ENCODE data around the gene CYP3A5.

Gene CYP3A5

DNA sequence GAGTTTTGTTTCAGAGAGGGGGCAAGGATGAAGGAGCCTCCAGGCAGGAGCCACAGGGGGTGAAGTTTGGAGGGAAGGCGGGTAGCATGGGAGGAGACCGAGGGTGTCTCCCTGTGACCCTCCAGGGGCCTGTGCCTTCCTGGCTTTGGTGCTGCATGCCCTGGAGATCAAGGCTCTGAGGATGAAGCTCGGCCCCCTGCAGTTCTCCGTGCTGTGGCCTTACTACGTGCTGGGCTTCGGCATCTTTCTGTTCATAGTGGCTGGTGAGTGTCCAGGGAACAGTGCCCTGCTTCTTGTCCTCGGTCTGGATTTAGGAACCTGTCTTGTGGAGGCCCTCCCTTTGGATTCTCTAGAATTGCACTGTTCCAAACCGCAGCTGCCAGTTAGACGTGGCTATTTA, 72.2 kb downstream of the CYP3A5 start:
- TF ChIP-seq, protein P1, sequence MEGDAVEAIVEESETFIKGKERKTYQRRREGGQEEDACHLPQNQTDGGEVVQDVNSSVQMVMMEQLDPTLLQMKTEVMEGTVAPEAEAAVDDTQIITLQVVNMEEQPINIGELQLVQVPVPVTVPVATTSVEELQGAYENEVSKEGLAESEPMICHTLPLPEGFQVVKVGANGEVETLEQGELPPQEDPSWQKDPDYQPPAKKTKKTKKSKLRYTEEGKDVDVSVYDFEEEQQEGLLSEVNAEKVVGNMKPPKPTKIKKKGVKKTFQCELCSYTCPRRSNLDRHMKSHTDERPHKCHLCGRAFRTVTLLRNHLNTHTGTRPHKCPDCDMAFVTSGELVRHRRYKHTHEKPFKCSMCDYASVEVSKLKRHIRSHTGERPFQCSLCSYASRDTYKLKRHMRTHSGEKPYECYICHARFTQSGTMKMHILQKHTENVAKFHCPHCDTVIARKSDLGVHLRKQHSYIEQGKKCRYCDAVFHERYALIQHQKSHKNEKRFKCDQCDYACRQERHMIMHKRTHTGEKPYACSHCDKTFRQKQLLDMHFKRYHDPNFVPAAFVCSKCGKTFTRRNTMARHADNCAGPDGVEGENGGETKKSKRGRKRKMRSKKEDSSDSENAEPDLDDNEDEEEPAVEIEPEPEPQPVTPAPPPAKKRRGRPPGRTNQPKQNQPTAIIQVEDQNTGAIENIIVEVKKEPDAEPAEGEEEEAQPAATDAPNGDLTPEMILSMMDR (IDR thresholded peaks at IDR 0.05; ENCODE audit: low read depth, low read length), result no peak
- H3K4me3 ChIP-seq (replicated peaks in 1 of 2; ENCODE audit: low read depth in 2 of 2, low read length in 2 of 2), result no peak overlapping the region
- no peak for DNase-seq (ENCODE audit: low read depth in 2 of 2)

DNA sequence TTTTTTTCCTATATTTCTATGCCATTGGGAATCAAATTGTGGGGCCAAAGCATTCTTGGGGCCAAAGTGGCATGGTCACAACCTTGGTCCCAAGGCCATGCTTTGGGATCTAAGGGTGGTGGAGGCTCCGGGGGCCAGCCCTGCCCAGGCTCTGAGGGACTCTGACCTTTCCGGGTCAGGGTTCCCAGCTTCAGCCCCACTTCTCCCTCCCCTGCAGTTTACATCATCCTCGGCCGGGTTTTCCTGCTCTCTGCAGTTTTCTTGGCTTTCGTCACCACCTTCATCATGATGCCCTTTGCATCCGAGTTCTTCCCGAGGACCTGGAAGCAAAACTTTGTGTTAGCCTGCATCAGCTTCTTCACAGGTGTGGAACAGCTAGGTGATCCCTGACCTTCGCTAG, 73.3 kb downstream of the CYP3A5 start:
- no peak overlapping the region for H3K4me3 ChIP-seq (replicated peaks in 1 of 2; ENCODE audit: low read depth in 2 of 2, low read length in 2 of 2)
- DNase-seq (ENCODE audit: low read depth in 2 of 2), result no peak
- TF ChIP-seq, protein P1 (IDR thresholded peaks at IDR 0.05; ENCODE audit: low read depth, low read length), result no peak

DNA sequence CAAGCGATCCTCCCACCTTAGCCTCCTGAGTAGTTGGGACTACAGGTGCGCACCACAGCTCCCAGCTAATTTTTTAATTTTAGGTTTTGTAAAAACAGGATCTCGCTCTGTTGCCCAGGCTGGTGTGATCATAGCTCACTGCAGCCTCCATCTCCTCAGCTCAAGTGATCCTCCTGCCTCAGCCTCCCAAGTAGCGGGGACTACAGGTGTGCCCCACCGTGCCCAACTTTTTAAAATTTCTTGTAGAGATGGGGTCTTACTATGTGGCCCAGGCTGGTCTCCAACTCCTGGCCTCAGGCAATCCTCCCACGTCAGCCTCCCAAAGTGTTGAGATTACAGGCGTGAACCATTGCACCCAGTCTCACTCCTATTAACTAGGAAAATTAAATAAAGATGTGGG, 74.3 kb downstream of the CYP3A5 start:
- DNase-seq (ENCODE audit: low read depth in 2 of 2), result no peak
- TF ChIP-seq, protein P1 (IDR thresholded peaks at IDR 0.05; ENCODE audit: low read depth, low read length), result no peak
- H3K4me3 ChIP-seq (replicated peaks in 1 of 2; ENCODE audit: low read depth in 2 of 2, low read length in 2 of 2), result no peak overlapping the region

DNA sequence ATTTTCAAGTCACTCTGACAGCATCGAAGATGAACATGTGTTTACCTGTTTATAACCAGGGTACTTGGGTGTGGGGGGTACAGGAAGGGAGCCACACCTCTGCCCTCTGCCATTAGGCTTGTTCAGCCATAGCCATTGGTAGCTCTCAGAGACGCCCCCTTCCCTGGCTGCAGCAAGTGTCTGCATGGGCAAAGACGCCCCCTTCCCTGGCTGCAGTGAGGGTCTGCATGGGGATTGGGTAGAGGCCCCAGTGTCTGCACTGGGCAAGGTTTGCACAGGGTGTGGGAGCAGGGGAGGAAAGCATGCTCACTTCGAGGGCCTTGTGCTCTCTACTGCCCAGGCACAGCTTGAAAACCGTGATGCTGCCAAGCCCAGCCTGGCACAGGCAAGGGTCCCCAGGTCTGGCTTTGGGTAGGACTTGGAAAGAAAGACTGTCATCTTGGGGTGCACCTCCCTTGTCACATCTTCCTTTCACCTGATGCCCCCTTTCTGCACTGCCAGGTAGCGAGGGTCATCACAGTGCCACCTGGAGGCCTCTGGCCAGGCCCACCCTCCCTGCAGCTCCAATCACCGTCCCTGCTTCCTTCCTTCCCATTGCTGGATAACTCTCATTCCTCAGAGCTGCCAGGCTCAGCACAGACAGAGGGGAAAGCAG, 78.0 kb downstream of the CYP3A5 start:
- H3K4me3 ChIP-seq (replicated peaks in 1 of 2; ENCODE audit: low read depth in 2 of 2, low read length in 2 of 2), result no peak overlapping the region
- no peak for DNase-seq (ENCODE audit: low read depth in 2 of 2)
- TF ChIP-seq, protein P1 (IDR thresholded peaks at IDR 0.05; ENCODE audit: low read depth, low read length), result no peak

DNA sequence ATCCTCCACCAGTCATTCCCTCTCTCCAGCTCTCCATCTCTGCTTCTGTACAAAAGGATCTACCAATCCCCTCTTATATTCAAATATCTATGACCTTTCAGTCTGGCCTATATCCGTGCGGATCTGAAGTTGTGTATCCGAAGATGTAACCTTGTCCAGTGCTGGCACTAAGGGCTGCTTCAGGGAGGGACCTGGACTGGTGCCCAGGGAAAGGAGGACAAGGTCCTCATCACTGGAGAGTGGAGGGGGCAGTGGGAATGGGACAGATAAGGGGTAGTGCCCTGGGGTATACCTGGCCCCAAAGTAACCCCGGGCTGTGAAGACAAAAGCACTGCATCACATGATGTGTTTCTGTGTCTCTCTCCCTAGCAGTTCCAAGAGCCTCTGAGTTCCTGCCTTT, 80.0 kb downstream of the CYP3A5 start:
- H3K4me3 ChIP-seq (replicated peaks in 1 of 2; ENCODE audit: low read depth in 2 of 2, low read length in 2 of 2), result no peak overlapping the region
- DNase-seq (ENCODE audit: low read depth in 2 of 2), result no peak
- TF ChIP-seq, protein P1 (IDR thresholded peaks at IDR 0.05; ENCODE audit: low read depth, low read length), result no peak

Data from cardiac fibroblast (primary cell).